Stimulated activated CD4-positive, alpha-beta T cell treated with anti-CD3 and anti-CD28 coated beads, Interleukin-4, amount 100 ng/mL, for 1 hour (primary cell): Measurements from ENCODE around the gene BAIAP2L1.
"Not testable (repeated sequence)": the region's sequence is repeated elsewhere in the genome, so short reads cannot be mapped to it uniquely, and the experiment has no call there.

Experiments
- DNase-seq: peaks from one replicate; pipeline ENCODE4 v3.0.0-alpha.2; 2020

The BAIAP2L1 gene

DNA sequence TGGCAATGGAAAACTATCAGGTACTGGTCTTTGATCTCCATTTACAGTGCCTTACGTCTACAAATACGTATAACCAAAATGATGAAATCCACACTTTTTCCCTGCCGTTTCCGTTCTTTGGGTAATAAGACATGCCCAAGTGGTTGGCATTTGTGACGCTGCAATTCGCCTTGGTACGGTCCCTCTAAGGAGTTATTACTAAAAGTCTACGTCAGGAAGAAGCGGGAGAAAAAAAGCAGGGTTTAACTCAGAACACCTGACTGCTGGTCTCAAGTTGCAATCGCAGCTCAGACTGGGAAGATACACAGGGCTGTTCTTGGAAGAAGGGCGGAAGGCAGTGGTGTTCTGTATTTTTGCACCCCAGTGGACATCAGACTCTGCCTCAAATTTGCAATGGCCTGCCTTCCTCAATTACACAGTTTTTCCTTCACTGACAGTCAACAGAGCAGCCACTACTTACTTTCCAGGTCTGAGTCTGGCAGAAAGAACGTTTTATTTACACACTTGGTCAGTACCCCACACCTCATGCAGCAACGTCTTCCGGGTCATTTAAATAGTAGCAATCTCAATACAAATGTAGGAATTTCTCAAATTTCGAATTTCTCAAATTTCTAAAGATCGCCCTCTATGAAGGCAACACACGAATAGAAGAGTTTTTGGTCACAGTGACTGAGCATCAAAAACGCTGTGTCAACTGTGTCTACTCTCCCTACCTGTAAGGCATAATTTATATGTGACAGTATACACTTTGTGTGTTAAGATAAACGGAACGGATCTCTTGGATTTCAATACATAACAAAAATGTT lies 2.1 kb downstream of the BAIAP2L1 start:
- no peak for DNase-seq

DNA sequence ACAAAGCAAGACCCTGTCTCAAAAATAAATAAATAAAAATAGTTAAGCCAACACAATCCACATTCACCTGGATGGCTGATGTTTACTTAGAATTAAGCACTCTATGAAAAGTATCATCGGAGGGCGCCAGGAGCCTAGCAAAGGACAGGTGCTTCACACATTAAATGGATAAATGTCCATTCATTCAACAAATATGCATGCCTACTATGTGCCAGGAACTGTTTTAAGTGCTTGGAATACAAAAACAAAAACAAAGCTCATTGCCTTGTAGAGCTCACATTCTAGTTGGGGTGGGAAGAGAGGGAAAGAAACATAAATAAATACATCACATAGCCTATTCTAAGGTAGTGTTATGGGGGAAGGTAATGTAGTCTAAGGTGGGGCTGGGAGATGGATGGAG lies 4.1 kb downstream of the BAIAP2L1 start:
- no peak for DNase-seq

DNA sequence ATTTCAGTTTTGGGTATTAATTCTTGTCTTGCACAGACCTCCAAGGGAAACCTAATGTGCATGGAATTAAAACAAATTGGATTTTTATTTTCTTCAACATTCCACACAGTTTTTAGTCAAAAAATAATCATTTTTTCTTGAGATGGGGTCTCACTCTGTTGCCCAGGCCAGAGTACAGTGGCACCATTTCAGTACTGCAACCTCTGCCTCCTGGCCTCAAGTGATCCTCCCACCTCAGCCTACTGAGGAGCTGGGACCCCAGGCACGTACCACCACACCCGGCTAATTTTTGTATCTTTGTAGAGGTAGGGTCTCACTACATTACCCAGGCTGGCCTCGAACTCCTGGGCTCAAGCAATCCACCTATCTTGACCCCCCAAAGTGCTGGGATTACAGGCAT lies 4.9 kb downstream of the BAIAP2L1 start:
- DNase-seq = no peak

DNA sequence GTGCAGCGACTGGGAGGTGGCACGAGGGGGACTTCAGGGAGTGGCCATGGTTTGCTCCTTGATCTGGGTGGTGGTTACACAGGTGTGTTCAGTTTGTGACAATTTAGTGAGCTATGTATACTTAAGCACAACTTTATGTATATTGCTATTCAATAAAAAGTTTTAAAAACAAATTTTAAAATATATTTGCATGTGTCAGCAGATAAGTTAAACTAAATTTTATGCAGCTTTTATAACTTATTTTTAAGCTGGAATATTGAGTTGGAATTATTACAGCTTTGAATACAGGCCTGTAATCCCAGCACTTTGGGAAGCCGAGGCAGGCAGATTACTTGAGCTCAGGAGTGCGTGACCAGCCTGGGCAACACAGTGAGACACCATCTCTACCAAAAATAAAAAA lies 5.4 kb downstream of the BAIAP2L1 start:
- DNase-seq = no peak

DNA sequence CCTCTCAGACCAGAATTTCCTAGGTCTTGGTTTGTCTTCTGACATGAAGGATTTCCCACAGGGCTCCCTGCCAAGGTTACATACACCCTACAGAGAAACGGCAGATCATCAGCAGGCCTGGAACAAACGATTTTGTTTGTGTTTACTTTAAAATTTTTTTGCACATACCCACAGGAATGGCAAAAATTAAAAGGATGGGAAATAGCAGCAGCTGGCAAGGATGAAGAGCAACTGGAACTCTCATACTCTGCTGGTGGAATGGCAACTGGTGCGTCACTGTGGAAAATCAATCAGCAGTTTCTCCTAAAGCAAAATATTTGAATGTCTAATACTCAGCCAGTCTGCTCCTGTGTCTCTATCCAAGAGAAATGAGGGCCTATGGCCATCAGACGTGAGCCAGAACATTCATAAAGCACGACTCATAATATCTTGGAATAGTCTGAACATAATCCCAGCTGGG lies 6.5 kb downstream of the BAIAP2L1 start:
- DNase-seq = no peak

DNA sequence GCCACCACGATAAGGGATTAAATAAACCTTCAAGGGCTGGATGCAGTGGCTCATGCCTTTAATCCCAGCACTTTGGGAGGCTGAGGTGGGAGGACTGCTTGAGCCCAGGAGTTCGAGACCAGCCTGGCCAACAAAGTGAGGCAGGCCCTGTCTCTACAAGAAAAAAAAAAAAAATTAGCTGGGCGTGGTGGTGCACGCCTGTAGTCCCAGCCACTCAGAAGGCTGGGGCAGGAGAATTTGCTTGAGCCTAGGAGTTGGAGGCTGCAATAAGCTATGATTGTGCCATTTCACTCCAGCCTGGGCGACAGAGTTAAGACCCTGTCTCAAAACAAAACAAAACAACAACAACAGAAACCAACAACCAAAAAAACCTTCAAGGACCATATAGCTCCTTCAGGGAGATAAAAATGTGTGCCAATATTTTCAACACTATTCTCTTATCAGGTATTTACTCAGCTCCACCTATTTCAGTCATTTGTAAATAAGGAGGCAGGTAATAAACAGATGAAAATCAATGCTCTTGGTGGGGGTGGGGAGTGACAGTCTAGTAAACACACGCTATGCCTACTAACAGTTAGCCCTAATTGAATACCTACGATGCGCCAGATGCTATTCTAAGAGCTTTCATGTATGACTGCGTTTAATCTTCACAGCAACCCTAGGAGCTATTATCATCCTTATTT lies 13.2 kb downstream of the BAIAP2L1 start:
- DNase-seq = no peak

DNA sequence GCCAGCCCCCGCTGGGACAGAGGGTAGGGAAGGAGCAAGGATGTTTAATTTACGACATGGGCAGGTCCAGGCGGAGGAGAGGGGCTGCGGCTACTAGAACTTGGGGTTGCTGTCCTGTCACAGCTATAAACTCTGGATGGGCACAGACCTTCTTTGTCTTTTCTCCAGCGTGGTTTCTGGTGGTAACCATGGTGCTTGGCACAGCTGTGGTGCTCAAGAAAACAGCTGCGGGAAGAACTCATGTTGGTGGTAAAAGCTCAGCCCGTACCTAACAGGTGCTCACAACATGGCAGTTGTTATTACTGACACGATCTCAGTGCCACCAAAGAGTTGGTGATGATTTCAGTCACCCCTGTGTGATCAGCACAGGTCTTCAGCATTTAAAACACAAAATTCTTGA lies 13.8 kb downstream of the BAIAP2L1 start:
- DNase-seq = no peak

DNA sequence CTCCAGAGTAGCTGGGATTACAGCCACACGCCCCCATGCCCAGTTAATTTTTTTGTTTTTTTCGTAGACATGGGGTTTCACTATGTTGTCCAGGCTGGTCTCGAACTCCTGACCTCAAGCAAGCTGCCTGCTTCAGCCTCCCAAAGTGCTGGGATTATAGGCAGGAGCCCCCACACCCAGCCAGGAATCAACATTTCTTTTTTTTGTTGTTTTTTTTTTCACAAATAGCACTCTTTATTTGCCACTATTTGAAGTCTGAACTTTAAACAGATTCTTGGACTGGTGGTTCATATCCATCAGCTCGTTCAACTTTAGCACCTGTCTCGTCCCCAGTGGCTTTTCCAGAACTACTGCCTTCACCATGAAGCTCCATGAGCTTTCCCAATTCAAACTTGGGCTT lies 15.4 kb downstream of the BAIAP2L1 start:
- DNase-seq = not testable (repeated sequence)

DNA sequence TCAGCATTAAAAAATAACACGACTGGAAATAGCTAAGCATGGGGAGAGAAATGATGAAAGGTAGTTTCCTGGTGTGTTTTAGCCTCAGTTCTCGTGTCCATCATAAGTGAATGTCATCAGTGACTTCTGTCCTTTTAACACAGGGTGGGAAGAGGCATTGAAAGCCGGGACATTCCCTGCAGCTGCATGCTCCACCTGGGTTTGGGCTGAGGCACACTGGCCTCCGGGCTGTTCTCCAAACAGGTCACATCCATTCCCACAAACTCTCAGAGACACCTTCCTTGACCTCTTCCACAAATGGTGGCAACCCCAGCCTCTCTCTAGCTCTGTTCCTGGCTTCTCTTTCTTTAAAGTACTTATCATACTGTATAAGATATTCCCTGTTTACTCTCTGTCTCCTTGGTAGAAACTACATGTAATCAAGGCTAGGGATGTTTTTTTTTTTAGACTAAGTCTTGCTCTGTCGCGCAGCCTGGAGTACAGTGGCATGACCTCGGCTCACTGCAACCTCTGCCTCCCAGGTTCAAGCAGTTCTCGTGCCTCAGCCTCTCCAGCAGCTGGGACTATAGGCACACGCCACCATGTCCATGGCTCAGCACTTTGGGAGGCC lies 22.6 kb downstream of the BAIAP2L1 start:
- DNase-seq = no peak

DNA sequence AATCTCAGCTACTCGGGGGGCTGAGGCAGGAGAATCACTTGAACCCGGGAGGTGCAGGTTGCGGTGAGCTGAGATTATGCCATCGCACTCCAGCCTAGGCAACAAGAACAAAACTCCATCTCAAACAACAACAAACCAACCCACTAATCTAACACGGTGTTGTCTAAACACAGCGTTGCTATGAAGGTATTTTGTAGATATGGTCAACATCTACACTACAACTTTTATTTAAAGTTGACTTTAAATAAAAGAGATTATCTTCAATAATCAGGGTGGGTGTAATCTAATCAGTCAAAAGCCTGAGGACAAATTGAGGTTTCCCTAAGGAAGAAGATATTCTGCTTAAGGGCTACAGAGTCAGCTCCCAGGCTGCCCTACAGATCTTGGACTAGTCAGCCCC lies 24.2 kb downstream of the BAIAP2L1 start:
- DNase-seq = no peak

DNA sequence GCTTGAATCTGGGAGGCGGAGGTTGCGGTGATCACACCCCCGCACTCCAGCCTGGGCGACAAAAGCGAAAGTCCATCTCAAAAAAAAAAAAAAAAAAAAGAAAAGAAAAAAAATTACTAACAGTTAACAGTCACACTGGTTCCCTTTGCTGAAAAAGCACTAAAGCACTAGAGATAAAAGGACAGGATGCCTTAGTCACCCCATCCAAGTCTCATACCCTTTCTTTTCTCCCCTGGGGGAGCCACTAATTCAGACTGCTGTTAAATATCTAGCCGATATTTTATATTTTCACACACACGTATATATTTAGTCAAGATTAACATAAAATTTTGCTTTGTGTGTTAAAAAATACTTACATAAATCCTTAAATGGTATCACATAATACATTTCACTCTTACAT lies 25.2 kb downstream of the BAIAP2L1 start:
- no peak for DNase-seq

DNA sequence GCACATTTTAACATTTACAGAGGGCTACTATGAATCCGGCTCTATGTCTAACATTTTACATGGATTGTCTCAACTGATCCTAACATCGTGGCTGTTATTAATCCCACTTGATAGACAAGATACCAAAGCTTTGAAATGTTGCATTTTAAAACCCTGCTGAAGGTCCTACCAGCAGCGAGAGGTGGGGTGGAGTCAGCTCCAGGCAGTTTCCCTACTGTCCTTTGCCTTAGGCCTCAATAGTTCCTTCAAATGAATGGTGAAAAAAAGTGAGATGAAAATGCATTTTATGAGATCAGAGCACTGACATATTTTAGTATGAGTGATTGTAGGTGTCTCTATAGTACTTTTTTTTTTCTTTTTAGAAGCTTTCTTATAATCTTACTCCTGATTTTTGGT lies 26.6 kb downstream of the BAIAP2L1 start:
- no peak for DNase-seq

DNA sequence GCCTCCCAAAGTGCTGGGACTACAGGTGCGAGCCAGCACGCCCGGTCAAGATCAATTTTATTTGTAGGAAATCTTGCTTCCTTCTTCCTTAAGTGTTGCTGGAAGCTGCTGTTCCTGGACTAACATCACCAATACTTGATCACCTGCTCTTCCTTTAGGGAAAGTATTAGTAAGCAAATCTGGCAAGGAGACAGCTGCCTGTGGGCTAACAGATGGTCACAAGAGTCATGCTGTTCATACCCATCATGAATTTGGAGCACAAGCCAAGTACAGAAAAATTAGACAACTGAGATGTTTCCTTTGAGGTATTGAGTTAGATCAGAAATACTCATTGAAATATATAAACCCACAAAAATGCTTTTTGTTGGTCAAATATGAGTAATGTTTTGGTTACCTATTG lies 27.9 kb downstream of the BAIAP2L1 start:
- DNase-seq = no peak

DNA sequence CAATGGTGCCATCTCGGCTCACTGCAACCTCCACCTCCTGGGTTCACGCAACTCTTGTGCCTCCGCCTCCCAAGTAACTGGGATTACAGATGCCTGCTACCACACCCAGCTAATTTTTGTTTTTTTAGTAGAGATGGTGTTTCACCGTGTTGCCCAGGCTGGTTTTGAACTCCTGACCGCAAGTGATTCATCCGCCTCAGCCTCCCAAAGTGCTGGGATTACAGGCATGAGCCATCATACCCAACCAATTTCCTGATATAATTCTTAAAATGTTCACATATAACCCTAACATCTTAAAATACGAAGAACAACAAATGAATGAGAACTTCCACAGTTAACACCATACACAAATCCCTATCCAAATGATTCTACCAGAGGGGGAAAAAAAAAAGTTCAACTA lies 31.2 kb downstream of the BAIAP2L1 start:
- DNase-seq = no peak

DNA sequence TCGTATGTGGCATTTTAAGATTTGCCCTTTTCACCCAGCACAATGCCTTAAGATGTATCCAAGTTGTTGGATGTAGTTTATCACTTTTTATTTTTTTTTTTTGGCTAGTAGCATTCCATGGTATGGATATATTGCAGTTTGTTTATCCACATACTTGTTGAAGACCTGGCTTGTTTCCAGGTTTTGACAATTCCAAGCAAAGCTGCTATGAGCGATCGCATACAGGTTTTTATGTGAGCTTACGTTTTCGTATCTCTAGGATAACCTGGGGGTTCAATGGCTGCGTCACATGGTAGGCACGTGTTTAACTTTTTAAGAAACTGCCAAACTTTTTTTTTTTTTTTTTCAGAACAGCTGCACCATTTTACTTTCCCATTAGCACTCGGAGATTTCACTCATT lies 32.2 kb downstream of the BAIAP2L1 start:
- DNase-seq = no peak

DNA sequence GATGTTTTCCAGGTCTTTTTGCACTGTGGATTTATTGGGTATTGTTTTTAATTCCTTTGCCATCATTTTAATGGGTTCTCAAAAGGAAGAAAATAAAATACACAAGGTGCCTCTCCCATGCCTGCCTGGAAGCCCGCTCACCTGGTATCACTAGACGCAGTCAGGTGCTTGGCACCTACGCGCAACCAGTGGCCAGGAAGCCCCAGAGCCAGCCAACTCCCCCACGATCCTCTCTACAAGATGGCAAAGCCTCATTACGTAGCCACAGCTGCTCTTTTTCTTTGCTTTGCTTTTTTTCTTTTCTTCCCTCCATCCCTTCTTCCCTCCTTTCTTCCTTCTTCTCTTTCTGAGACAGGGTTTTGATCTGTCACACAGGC lies 34.3 kb downstream of the BAIAP2L1 start:
- no peak for DNase-seq

DNA sequence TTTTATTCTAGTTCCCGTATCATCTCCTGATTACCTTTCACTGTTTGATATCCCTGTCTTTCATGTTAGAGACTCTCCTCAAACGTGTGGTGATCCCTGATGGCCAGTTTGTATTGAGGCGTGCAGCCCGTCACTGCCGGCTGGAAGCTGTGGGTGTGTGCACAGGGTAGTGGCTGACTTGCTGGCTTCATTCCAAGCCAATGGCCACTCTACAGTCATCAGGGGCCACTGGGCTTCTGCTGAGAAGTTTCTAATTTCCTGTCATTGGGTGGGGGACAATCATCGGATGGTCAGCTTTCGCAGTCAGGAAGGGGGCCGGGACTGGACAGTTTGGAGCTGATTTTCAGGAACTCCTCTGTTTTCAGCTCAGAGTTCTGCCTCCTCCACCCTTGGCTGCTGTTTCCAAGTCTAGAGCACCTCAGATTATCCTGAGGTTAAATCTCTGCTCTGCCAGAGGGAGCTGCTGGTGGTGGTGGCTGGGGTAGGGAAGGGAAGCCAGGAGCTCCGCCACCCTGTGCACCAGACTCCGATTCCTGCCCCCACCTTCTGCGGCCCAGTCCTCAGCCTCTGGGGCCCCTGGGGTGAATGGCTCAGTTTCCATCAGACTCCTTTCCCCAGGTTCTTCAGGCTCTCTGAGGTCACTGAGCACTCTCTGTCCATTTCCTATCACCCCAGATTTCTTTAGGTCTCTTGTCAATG lies 34.9 kb downstream of the BAIAP2L1 start:
- DNase-seq = no peak

DNA sequence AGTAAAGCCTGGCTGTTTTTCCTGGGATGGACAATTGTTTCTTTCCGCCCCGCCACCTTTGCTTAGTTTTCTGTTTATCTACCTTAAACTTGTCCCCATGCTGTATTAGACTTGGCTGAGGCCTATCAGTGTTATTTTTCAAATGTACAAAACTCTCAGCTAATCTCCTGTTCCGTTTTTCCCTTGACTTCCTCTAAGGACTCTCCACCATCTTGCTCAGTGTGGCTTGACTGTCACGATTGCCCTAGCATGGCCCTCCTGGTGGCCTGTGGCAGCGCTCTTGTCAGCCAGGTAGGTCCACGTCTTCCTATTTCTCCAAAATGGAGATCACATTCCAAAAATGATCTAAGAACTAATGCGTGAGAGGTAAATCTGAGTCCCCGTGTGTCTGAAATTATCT lies 36.7 kb downstream of the BAIAP2L1 start:
- DNase-seq = no peak

DNA sequence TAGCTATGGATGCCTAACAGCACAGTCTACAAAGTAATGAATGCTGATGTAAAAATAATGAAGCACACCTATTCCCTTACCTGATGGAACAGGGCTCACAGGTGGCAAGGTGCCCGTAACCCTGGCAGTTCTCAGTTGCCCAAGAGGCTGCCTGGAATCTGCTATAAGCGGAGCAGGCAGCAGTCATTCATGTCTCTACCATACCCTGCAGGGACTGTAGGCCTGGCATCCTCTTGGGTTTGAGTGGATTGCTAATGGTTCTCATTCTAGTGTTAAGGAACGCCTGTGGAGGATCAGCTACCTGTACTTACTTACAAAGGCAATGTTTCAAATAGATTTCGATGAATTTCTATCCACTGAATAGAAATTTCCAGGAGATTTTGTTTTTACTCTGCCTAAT lies 38.4 kb downstream of the BAIAP2L1 start:
- DNase-seq = no peak

DNA sequence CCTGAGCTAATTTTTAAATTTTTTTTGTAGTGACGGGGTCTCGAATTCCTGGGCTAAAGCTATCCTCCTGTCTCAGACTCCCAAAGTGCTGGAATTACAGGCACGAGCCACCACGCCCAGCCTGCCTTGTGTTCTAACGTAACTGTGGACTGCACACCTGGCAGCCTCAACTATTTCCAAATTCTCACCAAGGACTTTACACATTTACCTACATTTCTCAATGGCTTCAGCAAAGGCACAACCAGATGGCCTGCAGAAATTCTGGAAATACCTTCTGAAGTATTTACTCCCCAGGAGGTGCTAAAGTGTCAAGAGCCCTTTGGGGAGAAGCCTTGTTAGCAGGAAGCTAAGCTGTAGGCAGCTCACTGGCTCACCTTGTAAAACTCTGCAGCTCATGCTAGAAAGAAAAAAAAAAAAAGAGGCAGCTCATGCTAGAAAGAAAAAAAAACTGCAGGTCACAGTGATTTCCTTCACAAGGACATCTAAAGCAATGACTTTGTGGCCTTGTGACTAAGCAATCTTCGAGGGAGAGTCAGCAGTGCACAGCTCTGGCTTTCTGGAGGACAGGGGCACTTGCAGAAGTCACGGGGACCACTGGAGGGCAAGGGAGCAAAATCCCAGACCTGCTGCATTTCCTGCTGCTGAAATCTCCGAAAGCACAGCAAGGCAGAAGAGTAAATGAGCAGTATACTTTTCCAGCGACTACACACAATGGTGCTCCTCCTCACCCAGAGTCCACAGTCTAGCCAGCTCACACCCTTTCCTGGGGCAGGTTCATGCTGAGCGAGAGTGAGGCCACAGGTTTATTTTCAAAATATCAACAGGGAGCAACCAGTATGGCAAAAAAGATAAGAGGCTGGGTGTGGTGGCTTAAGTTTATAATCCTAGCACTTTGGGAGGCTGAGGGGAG lies 40.4 kb downstream of the BAIAP2L1 start:
- no peak for DNase-seq

DNA sequence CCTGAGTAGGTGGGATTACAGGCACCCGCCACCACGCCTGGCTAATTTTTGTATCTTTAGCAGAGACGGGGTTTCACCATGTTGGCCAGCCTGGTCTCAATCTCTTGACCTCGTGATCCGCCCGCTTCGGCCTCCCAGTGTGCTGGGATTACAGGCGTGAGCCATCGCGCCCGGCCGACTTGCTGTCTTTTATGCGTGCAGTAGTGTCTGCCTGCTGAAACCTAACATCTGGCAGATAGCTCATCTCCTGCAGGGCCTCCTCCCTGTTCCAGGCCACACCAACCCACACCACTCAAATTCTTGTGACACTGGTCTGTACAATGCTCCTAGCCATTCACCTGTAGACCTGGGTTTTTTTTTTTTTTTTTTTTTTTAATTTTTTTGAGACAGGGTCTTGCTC lies 41.5 kb downstream of the BAIAP2L1 start:
- no peak for DNase-seq

DNA sequence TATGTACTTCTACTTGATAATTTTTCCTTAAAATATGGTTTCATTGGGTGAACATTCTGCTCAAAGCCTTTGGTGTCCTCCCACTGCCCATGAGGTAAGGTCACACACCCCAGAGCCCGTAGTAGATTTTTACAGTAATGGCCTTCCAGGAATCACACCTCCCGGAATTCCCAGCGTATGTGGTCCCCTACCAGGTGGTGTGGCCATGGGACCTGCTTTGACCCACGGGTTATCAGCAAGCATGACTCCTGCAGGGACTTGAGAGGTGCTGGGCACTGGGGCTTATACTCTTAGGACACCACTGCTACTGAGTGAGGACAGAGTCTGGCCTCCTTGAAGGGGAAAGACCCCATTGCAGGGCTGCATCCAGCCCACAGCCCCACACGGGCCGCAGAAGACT lies 42.2 kb downstream of the BAIAP2L1 start:
- no peak for DNase-seq

DNA sequence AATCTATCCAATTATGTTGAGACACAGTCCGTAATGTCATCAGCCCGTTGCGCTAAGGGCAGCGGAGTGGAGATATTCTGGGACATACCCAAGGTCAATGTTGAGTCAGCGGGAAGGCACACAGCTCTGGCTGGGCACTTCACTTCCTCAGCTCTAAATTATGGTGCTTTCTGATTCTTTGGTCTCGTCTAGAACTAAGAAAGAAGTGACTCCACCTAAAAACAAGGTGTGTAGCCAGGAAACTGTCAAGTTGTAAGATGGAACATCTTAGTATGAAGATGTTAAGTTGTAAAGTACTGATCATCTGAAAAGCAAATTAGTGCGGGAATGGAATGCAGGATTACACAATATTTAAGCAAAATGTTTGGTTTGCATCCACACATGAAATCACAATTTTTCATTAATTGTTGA lies 43.1 kb downstream of the BAIAP2L1 start:
- no peak for DNase-seq
